ENCODE measurements around the gene TNS1. TPM values are rescaled to one million over a fixed set of nuclear protein-coding genes. Genes with fewer than 3 reads are reported as not detected.

The TNS1 gene
- total and polyA plus RNA-seq, 9 of the 15 experiments (the other 6 are each of a cell fraction or from before 2014, with no cell fraction given): 0.13 to 2.7 (median 0.77) TPM

DNA sequence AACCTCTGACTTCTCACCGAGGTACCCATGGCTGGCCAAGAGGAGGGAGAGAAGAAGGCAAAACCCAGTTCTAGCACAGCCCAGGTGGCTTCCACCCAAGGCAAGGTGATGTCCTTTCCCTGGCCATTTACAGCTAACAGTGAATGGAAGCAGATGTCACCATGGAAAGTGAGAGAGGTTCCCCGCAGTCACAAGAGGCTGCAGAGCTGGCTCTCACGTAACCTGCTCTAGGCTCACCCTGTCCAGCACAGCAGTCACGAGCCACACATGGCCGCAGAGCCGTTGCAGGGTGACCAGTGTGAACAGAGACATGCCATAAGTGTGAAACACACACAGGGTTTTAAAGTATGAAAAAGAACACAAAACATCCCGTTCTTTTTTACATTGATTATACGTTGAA is 169.4 kb downstream of the TNS1 start:
- no peaks in the 10 kb centered on the region for H3K9me3 ChIP-seq (replicated peaks; ENCODE audit: control insufficient read depth, insufficient read depth, low read depth, low read length)
- H3K27me3 ChIP-seq (ENCODE audit: control insufficient read depth in 2 of 2, insufficient read depth in 2 of 2, low read length in 2 of 2): no peaks in the 10 kb centered on the region
- TF ChIP-seq RERE (CRISPR knock-in tag; IDR thresholded peaks at IDR 0.05; ENCODE audit: borderline replicate concordance) (no peak), SMAD1 (IDR thresholded peaks at IDR 0.05; ENCODE audit: low read depth, low read length, partially characterized antibody) (no peak), ZKSCAN3 (CRISPR knock-in tag; IDR thresholded peaks at IDR 0.05) (no peak), PTTG1 (tag; IDR thresholded peaks at IDR 0.05; ENCODE audit: low read depth) (no peak), CXXC5 (CRISPR knock-in tag; IDR thresholded peaks at IDR 0.05) (no peak), ZNF77 (CRISPR knock-in tag; IDR thresholded peaks at IDR 0.05) (no peak), ZBTB1 (CRISPR knock-in tag; IDR thresholded peaks at IDR 0.05; ENCODE audit: borderline replicate concordance, low read depth) (no peak), ZNF253 (CRISPR knock-in tag; conservative IDR thresholded peaks at IDR 0.05) (no peak), CAMTA2 (CRISPR knock-in tag; conservative IDR thresholded peaks at IDR 0.05) (no peak), CHD4 (IDR thresholded peaks at IDR 0.05; ENCODE audit: insufficient read depth, insufficient replicate concordance, low read depth, low read length, poor library complexity, severe bottlenecking) (no peak), TSC22D4 (tag; IDR thresholded peaks at IDR 0.05) (no peak), ZNF695 (CRISPR knock-in tag; IDR thresholded peaks at IDR 0.05) (no peak), RBFOX2 (IDR thresholded peaks at IDR 0.05; ENCODE audit: low read depth, low read length) (no peak), KLF10 (CRISPR knock-in tag; IDR thresholded peaks at IDR 0.05) (no peak), CHD1 (IDR thresholded peaks at IDR 0.05; ENCODE audit: low read length) (no peak), ARID3B (CRISPR knock-in tag; IDR thresholded peaks at IDR 0.05; ENCODE audit: borderline replicate concordance) (no peak), SP1 (CRISPR knock-in tag; IDR thresholded peaks at IDR 0.05) (no peak)
- no peak overlapping the region for H3K27ac ChIP-seq (ENCODE audit: extremely low read depth, low read depth, low read length)
- ChIA-PET POLR2A (interaction anchor here (1.3 kb wide), 1 partner anchor 12 kb away, joined by 4 read pairs; no protein-coding TSS in a partner anchor), CTCF (ENCODE audit: low intra/inter-chr PET ratio) (no interaction called here)
- H3K9ac ChIP-seq (ENCODE audit: insufficient read depth in 1 of 2, low read depth in 2 of 2, low read length in 2 of 2): no peak overlapping the region
- no peaks in the 10 kb centered on the region for H3K9me1 ChIP-seq (ENCODE audit: control insufficient read depth, insufficient read depth, low read length)
- in situ Hi-C loops (cut with MboI) (no loop called here), intact Hi-C loops (cut with micrococcal nuclease) (no loop called here)
- H3K79me2 ChIP-seq (ENCODE audit: control insufficient read depth, insufficient read depth, low read length): no peaks in the 10 kb centered on the region
- 27% methylated on average over 6 of the region's 8 CpGs for WGBS (ENCODE audit: insufficient coverage, low coverage, missing lambda C conversion rate)
- no peak overlapping the region for H3K4me2 ChIP-seq (ENCODE audit: insufficient read depth, low read length)
- no peak for FAIRE-seq
- peaks cover 12 to 30% of the 10 kb centered on the region in 2 experiments; a peak in 4 of 5 replicates for H3K4me1 ChIP-seq (replicated peaks in 1 of 2; ENCODE audit: control insufficient read depth in 2 of 2, insufficient read depth in 2 of 2, low read length in 2 of 2)
- no peaks in the 10 kb centered on the region for H4K20me1 ChIP-seq (replicated peaks; ENCODE audit: control insufficient read depth, insufficient read depth, low read length)
- no peaks in the 10 kb centered on the region for H3K36me3 ChIP-seq (ENCODE audit: control insufficient read depth, insufficient read depth, low read length)
- no peak for DNase-seq (ENCODE audit: extremely low read depth in 1 of 4, low spot score in 3 of 4)
- peak; percentile 40; the same call in 2 of the 3 replicates for ATAC-seq
- no TSS peak for BruUV-seq (replicated peaks)
- no peak overlapping the region for H3K4me3 ChIP-seq
- H2AFZ ChIP-seq (ENCODE audit: low read depth, low read length): peak overlapping the region; percentile 51; the same call in 1 of the 2 replicates

Measured in K562 (cell line).